Activated CD4-positive, alpha-beta memory T cell treated with anti-CD3 and anti-CD28 coated beads for 36 hours (primary cell): ENCODE results near the gene RPS16. TPM values are rescaled to one million over a fixed set of nuclear protein-coding genes. Genes with fewer than 3 reads are reported as not detected.

ENCODE experiments used
- CTCF ChIA-PET: fragments of 350-600 bp; sonication (Branson Sonifier 250); formaldehyde crosslinking; loops from one replicate; lab custom pipeline; 2021; ENCODE audit warnings: antibody characterized with exemption, inconsistent platforms; lab: Charles Lee
- POLR2A ChIA-PET: fragments of 350-600 bp; sonication (Branson Sonifier 250); formaldehyde crosslinking; loops from one replicate; lab custom pipeline; 2021; ENCODE audit warnings: antibody characterized with exemption; lab: Charles Lee
- DNase-seq: peaks from one replicate; pipeline ENCODE4 v3.0.0-alpha.2; 2020
- H3K27ac Mint-ChIP-seq: one replicate; pipeline ENCODE4 v1.8.0; 2021; ENCODE audit warnings: mixed read lengths
- H3K27me3 Mint-ChIP-seq: one replicate; pipeline ENCODE4 v1.8.0; 2021; ENCODE audit warnings: mixed read lengths
- H3K36me3 Mint-ChIP-seq: one replicate; pipeline ENCODE4 v1.8.0; 2021; ENCODE audit warnings: mixed read lengths
- H3K4me1 Mint-ChIP-seq: one replicate; pipeline ENCODE4 v1.8.0; 2021; ENCODE audit warnings: low read depth, mixed read lengths
- H3K4me3 Mint-ChIP-seq: one replicate; pipeline ENCODE4 v1.8.0; 2021; ENCODE audit warnings: mild to moderate bottlenecking, mixed read lengths
- H3K9me3 Mint-ChIP-seq: one replicate; pipeline ENCODE4 v1.8.0; 2021; ENCODE audit warnings: mixed read lengths
- intact Hi-C: fragments of 100-400 bp; cut with micrococcal nuclease; formaldehyde crosslinking; loops from one replicate; pipeline ENCODE4 v1.15.1; 2023
- total RNA-seq, 2 experiments: library from RNA; stranded (reverse); gene quantifications; one replicate each; pipeline ENCODE4 v1.2.3, GENCODE V29; 2021

RPS16 gene
- total RNA-seq, 2 experiments from 2014 or later: 3,682 to 3,746 TPM

DNA sequence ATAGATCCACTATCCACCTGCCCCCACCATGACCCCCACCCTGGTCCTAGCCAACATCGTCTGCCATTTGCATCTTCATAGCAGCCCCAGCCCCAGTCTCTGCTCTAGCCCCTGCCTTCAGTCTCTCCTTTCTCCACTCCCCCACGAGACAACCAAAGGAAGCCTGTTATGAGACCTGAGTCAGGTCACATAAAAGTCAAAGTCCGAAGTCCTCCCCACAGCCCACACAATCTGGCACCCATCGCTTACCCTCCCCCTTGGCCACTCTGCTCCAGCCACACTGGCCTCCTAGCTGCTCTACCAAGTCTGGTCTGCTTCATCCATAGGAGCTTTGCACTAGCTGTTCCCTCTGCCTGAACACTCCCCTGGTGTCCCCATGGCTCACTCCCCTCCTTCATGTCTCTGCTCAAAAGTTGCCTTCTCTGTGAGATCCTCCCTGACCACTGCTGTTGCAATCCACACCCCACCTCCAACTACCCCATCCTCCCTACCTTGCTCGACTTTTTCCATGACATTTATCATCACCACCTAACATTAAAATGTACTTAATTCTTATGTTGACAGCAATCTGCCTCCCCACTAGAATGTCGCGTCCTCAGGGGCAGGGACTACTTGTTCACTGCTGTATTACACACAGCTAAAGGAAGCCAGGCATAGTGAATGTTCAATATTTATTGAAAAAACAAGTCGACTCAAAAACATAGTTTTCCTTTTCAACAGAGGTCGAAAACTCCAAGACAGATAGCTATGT is 24.5 kb downstream of the RPS16 start:
- intact Hi-C loops: loop anchor here (5.0 kb wide), 1 partner anchor 199 kb away; no protein-coding TSS in a partner anchor
- ChIA-PET CTCF (interaction anchor here (0.6 to 2.5 kb wide), 18 partner anchors 8 to 793 kb away, joined by 3 to 219 read pairs (median 6); partner anchors contain the start of genes GMFG, MED29, PAF1 and RPS16), POLR2A (interaction anchor here (1.5 to 1.9 kb wide), 5 partner anchors 9 to 24 kb away, joined by 4 to 28 read pairs (median 10); partner anchors contain the start of genes MED29, PAF1 and RPS16)
- Mint-ChIP-seq H3K36me3 (peaks cover 41% of the 10 kb centered on the region), H3K27me3 (peaks cover 3% of the 10 kb centered on the region), H3K27ac (peak overlapping the region; percentile 88), H3K9me3 (no peaks in the 10 kb centered on the region), H3K4me1 (peaks cover 35% of the 10 kb centered on the region), H3K4me3 (peak overlapping the region; percentile 84)
- DNase-seq: peak; percentile 44

DNA sequence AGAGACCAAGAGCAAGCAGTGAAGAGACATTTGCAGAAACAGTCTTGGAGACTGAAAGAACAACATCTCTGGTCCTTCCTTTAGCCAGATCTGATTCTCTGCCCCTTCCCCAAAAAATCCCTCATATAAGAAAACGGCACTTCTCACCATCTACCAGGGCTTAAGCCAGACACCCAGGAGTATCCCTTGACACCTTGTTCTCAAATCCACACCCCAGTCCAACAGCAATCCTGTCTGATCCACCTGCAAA is 25.0 kb downstream of the RPS16 start:
- peaks cover 43% of the 10 kb centered on the region for H3K36me3 Mint-ChIP-seq

DNA sequence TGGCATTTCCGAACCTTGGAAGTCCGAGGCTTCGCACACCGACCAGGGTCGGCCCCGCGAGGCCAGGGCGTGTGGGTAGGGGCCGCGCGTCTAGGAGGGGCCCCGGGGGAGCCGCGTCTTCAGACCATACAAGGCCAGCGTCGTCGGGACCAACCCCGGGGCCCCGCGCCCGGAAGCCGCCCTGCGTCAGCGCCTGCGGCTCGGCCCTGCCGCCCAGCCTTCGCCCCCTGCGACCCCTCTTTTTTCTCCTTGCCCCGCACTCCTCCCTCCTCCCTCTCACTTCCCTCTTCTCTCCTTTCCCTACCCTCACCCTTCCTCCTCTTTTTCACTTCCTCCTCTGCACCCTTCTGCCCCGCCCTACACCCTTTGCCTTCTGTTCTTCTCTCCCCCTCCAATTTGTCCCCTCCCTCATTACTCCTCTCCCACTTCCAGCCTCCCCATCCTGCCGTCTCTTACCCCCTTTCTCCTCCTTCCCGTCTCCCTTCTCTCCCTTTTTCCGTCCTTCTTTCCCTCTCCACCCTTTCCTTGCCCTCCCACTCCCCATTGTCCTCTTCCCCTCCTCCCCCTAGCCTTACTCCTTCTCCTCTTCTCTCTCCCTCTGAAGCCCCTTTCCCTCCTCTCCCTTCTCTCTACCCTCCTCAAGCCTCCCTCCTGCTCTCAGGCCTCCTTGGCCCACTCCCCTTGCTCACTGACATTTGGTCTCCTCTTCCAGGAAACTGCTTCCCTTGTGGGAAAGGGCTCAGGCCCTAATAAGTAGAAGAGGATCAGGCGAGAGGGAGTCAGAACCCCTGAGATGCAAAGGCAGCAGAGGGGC is 25.5 kb downstream of the RPS16 start:
- ChIA-PET POLR2A (interaction anchor here (1.4 to 4.0 kb wide), 2 partner anchors 12 to 21 kb away, joined by 5 to 53 read pairs; no protein-coding TSS in a partner anchor), CTCF (interaction anchor here (2.1 to 4.5 kb wide), 3 partner anchors 12 to 63 kb away, joined by 18 to 54 read pairs (median 32); partner anchors contain the start of genes MED29 and PAF1)
- intact Hi-C loops: loop anchor here (5.0 kb wide), 1 partner anchor 198 kb away; no protein-coding TSS in a partner anchor
- H3K9me3 Mint-ChIP-seq: no peaks in the 10 kb centered on the region
- H3K4me1 Mint-ChIP-seq: peaks cover 42% of the 10 kb centered on the region
- peak overlapping the region; percentile 84 for H3K4me3 Mint-ChIP-seq
- peak; percentile 79 for DNase-seq
- peaks cover 43% of the 10 kb centered on the region for H3K36me3 Mint-ChIP-seq
- H3K27ac Mint-ChIP-seq: peak overlapping the region; percentile 88
- peaks cover 3% of the 10 kb centered on the region for H3K27me3 Mint-ChIP-seq

More for the DNA sequence above, 25.0 kb downstream of the RPS16 start:
- POLR2A ChIA-PET: interaction anchor here (1.8 kb wide), 1 partner anchor 9 kb away, joined by 28 read pairs; no protein-coding TSS in a partner anchor
- peaks cover 3% of the 10 kb centered on the region for H3K27me3 Mint-ChIP-seq
- H3K9me3 Mint-ChIP-seq: no peaks in the 10 kb centered on the region
- DNase-seq: no peak
- CTCF ChIA-PET: interaction anchor here (1.1 to 2.5 kb wide), 6 partner anchors 12 to 199 kb away, joined by 6 to 219 read pairs (median 14); partner anchors contain the start of genes MED29, PAF1 and SAMD4B
- H3K4me1 Mint-ChIP-seq: peaks cover 38% of the 10 kb centered on the region
- H3K27ac Mint-ChIP-seq: peak overlapping the region; percentile 88
- H3K4me3 Mint-ChIP-seq: peak overlapping the region; percentile 84
- intact Hi-C loops: loop anchor here (5.0 kb wide), 1 partner anchor 198 kb away; no protein-coding TSS in a partner anchor

DNA sequence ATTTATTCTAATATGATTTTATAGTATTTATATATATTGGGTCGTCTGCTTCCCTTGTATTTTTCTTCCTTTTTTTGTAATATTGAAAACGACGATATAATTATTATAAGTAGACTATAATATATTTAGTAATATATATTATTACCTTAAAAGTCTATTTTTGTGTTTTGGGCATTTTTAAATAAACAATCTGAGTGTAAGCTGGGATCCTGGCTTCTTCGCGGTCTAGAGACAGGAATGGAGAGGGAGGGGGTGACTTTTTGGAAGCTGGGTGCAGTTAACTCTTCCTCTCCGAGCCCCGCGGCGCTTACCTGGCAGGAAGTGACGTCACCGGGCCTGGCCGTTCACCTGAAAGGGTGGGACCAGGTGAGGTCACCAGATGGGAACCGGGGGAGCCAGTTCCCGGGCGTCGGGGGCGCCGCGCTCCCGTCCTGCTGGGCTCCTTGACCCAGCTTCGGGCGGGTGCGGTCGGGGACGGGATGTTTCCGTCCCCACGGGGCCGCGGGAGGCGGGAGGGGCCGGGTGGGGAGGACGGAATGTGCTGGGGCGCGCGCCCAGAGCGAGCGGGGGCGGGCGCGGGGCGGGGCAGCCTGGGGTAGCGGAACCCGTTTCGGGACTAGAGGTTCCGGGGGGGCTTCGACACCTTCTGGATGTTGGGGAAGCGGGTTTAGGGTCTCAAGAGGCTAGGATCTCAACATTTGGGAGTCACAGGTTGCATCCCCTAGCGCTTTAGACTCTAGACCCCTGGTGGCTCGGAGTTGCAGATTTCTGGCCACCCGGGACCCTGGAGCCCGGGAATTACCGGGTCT is 26.3 kb downstream of the RPS16 start:
- Mint-ChIP-seq H3K27ac (peak overlapping the region; percentile 96), H3K4me1 (peaks cover 41% of the 10 kb centered on the region), H3K9me3 (no peaks in the 10 kb centered on the region), H3K27me3 (peaks cover 3% of the 10 kb centered on the region), H3K36me3 (peaks cover 40% of the 10 kb centered on the region), H3K4me3 (peak overlapping the region; percentile 85)
- peak; percentile 91 for DNase-seq
- ChIA-PET POLR2A (interaction anchor here (1.4 to 4.0 kb wide), 4 partner anchors 11 to 26 kb away, joined by 5 to 53 read pairs (median 22); partner anchors contain the start of genes MED29, PAF1 and RPS16), CTCF (interaction anchor here (0.6 to 4.5 kb wide), 2 partner anchors 12 to 187 kb away, joined by 3 to 54 read pairs; no protein-coding TSS in a partner anchor)
- intact Hi-C loops: loop anchor here (5.0 kb wide), 1 partner anchor 197 kb away; no protein-coding TSS in a partner anchor

DNA sequence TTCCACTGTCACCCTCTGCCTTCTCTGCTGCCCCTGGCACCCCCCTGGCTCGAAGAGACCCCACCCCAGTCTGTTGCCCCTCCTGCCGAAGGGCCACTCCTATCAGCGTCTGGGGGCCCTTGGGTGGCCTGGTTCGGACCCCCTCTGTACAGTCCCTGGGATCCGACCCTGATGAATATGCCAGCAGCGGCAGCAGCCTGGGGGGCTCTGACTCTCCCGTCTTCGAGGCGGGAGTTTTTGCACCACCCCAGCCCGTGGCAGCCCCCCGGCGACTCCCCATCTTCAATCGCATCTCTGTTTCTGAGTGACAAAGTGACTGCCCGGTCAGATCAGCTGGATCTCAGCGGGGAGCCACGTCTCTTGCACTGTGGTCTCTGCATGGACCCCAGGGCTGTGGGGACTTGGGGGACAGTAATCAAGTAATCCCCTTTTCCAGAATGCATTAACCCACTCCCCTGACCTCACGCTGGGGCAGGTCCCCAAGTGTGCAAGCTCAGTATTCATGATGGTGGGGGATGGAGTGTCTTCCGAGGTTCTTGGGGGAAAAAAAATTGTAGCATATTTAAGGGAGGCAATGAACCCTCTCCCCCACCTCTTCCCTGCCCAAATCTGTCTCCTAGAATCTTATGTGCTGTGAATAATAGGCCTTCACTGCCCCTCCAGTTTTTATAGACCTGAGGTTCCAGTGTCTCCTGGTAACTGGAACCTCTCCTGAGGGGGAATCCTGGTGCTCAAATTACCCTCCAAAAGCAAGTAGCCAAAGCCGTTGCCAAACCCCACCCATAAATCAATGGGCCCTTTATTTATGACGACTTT is 27.1 kb downstream of the RPS16 start:
- peak; percentile 46 for DNase-seq
- peaks cover 32% of the 10 kb centered on the region for H3K36me3 Mint-ChIP-seq
- H3K9me3 Mint-ChIP-seq: no peaks in the 10 kb centered on the region

DNA sequence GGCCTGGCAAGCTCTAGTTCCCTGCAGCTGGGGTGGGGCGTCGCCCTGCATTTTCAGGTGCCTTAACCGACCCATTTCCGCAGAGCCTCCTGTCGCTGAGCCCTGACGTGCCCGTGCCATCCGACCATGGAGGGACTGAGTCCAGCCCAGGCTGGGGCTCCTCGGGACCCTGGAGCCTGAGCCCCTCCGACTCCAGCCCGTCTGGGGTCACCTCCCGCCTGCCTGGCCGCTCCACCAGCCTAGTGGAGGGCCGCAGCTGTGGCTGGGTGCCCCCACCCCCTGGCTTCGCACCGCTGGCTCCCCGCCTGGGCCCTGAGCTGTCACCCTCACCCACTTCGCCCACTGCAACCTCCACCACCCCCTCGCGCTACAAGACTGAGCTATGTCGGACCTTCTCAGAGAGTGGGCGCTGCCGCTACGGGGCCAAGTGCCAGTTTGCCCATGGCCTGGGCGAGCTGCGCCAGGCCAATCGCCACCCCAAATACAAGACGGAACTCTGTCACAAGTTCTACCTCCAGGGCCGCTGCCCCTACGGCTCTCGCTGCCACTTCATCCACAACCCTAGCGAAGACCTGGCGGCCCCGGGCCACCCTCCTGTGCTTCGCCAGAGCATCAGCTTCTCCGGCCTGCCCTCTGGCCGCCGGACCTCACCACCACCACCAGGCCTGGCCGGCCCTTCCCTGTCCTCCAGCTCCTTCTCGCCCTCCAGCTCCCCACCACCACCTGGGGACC is 27.9 kb downstream of the RPS16 start:
- H3K9me3 Mint-ChIP-seq: no peaks in the 10 kb centered on the region
- peak; percentile 79 for DNase-seq
- CTCF ChIA-PET: interaction anchor here (1.0 to 4.5 kb wide), 3 partner anchors 10 to 17 kb away, joined by 3 to 54 read pairs (median 3); partner anchors contain the start of genes MED29 and PAF1
- H3K4me3 Mint-ChIP-seq: peak overlapping the region; percentile 85
- peaks cover 3% of the 10 kb centered on the region for H3K27me3 Mint-ChIP-seq
- H3K4me1 Mint-ChIP-seq: peaks cover 38% of the 10 kb centered on the region
- intact Hi-C loops: no loop called here
- H3K27ac Mint-ChIP-seq: peak overlapping the region; percentile 96
- POLR2A ChIA-PET: interaction anchor here (0.9 to 4.0 kb wide), 6 partner anchors 10 to 123 kb away, joined by 3 to 53 read pairs (median 16); partner anchors contain the start of genes MED29, PAF1 and RPS16
- peaks cover 32% of the 10 kb centered on the region for H3K36me3 Mint-ChIP-seq

More for the DNA sequence above, 27.1 kb downstream of the RPS16 start:
- peak overlapping the region; percentile 96 for H3K27ac Mint-ChIP-seq
- peaks cover 3% of the 10 kb centered on the region for H3K27me3 Mint-ChIP-seq
- peaks cover 38% of the 10 kb centered on the region for H3K4me1 Mint-ChIP-seq
- H3K4me3 Mint-ChIP-seq: peak overlapping the region; percentile 85
- intact Hi-C loops: no loop called here
- ChIA-PET CTCF (interaction anchor here (0.6 to 4.5 kb wide), 3 partner anchors 11 to 186 kb away, joined by 3 to 54 read pairs (median 3); partner anchors contain the start of genes MED29 and PAF1), POLR2A (interaction anchor here (0.7 to 4.0 kb wide), 7 partner anchors 11 to 38 kb away, joined by 3 to 53 read pairs (median 9); partner anchors contain the start of genes MED29, PAF1 and RPS16)

DNA sequence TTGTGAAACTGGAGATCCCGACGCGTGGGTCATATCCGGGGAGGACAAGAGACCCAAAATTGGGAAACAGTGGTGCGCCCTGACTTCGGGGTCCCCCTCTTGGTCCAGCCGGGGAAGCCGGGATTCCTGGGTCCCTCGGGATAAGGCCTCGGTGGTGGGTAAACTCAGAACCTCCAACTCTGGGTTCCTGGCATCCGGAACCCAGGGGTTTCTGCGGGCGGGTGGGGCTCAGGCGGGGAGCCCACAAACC is 28.4 kb downstream of the RPS16 start:
- intact Hi-C loops: no loop called here
- peaks cover 33% of the 10 kb centered on the region for H3K36me3 Mint-ChIP-seq
- peaks cover 3% of the 10 kb centered on the region for H3K27me3 Mint-ChIP-seq

DNA sequence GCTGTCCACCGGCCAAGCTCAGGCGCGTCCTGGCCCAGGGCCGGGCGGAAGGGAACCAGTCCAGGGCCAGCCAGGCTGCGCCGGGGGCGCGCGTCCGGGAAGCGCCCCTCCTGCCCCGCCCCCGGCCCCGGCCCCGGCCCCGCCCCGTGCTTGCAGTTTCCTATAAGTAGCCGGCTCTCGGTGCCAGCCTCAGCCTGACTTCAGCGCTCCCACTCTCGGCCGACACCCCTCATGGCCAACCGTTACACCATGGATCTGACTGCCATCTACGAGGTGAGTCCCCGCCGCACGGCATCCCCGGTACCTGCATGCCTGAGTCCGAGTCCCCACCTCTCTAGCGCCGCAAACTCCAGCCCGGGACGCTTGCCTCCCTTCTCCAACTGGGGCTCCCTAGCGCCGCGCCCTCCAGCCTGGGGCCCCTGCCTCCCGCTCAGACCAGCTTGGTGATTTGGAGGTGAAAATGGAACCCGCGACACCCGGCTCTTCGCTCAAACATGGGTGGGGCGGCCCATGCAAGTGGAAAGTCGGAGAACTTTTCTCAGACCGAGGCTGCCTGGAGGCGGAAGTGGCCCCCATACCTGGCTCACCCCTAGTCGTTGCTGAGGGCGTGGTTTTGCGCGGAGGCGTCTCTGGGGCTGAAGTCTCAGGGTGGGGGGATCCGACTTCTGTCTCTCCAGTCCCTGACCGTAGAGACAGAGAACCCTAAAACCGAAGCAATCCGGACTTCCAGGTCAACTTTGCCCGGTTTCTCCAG is 28.9 kb downstream of the RPS16 start, which contains the start of gene ZFP36:
Gene ZFP36, plus strand, starts transcription at position 192 of the 754 bp plus-strand sequence. Its CDS starts 58 bp downstream, at position 250.
- DNase-seq: peak; percentile 93
- no peaks in the 10 kb centered on the region for H3K9me3 Mint-ChIP-seq
- H3K4me3 Mint-ChIP-seq: peak within 1 kb of the TSS; percentile 85
- ChIA-PET CTCF (interaction anchor here (0.7 to 4.5 kb wide), 4 partner anchors 9 to 29 kb away, joined by 3 to 54 read pairs (median 4); partner anchors contain the start of genes MED29, PAF1 and RPS16), POLR2A (interaction anchor here (1.1 to 4.0 kb wide), 5 partner anchors 9 to 124 kb away, joined by 3 to 53 read pairs (median 22); partner anchors contain the start of genes MED29, PAF1 and RPS16)
- peaks cover 30% of the 10 kb centered on the region for H3K36me3 Mint-ChIP-seq
- H3K27ac Mint-ChIP-seq: peak within 1 kb of the TSS; percentile 96
- intact Hi-C loops: no loop called here
- H3K27me3 Mint-ChIP-seq: no peaks in the 10 kb centered on the region
- H3K4me1 Mint-ChIP-seq: peaks cover 44% of the 10 kb centered on the region

More for the DNA sequence above, 28.4 kb downstream of the RPS16 start:
- Mint-ChIP-seq H3K27ac (peak overlapping the region; percentile 96), H3K4me3 (peak overlapping the region; percentile 85), H3K4me1 (peaks cover 39% of the 10 kb centered on the region), H3K9me3 (no peaks in the 10 kb centered on the region)
- POLR2A ChIA-PET: interaction anchor here (0.9 to 4.0 kb wide), 6 partner anchors 9 to 124 kb away, joined by 3 to 53 read pairs (median 16); partner anchors contain the start of genes MED29, PAF1 and RPS16
- CTCF ChIA-PET: interaction anchor here (1.0 to 4.5 kb wide), 3 partner anchors 9 to 16 kb away, joined by 3 to 54 read pairs (median 5); partner anchors contain the start of genes MED29 and PAF1
- no peak for DNase-seq
